ENCODE data around the gene PLD1. TPM values are rescaled to one million over a fixed set of nuclear protein-coding genes. Genes with fewer than 3 reads are reported as not detected.
"Not testable (repeated sequence)": the region's sequence is repeated elsewhere in the genome, so short reads cannot be mapped to it uniquely, and the experiment has no call there.

The PLD1 gene
- polyA plus RNA-seq, 4 donors: 35.9 to 99.1 (median 72.1) TPM

- DNase-seq (no peak), FAIRE-seq (no peak)
- H3K4me1 ChIP-seq (ENCODE audit: control insufficient read depth in 3 of 3, insufficient read depth in 2 of 3, low read depth in 1 of 3, low read length in 2 of 3): peaks cover 0 to 18% (median 4%) of the 10 kb centered on the region in 3 donors
- peaks cover 0 to 8% of the 10 kb centered on the region in 2 donors for H3K9me3 ChIP-seq (ENCODE audit: control insufficient read depth in 2 of 2, insufficient read depth in 1 of 2, low read depth in 1 of 2, low read length in 1 of 2)
- H3K36me3 ChIP-seq (ENCODE audit: control insufficient read depth in 3 of 3, insufficient read depth in 2 of 3, low read depth in 1 of 3, low read length in 3 of 3): peaks cover 0 to 27% (median 16%) of the 10 kb centered on the region in 3 donors
- H3K27me3 ChIP-seq (ENCODE audit: control insufficient read depth in 3 of 3, insufficient read depth in 3 of 3, low read length in 3 of 3): no peaks in the 10 kb centered on the region
- 65 to 89% (median 70%) methylated on average over 5 of the region's 5 CpGs for WGBS, 3 donors
- H3K27ac ChIP-seq (ENCODE audit: low read depth in 1 of 3, low read length in 2 of 3): no peak overlapping the region
- no peak overlapping the region for H3K4me3 ChIP-seq (ENCODE audit: low read depth in 1 of 3, low read length in 3 of 3)
These were observed 110.7 kb downstream of the PLD1 start for GRCh38 chr3:171699601-171700000.

- no peak for FAIRE-seq
- Histone ChIP-seq H3K27ac (ENCODE audit: low read depth in 1 of 3, low read length in 2 of 3) (peak overlapping the region in 1 of 3 donors; percentile 30), H3K27me3 (ENCODE audit: control insufficient read depth in 3 of 3, insufficient read depth in 3 of 3, low read length in 3 of 3) (no peaks in the 10 kb centered on the region), H3K4me1 (ENCODE audit: control insufficient read depth in 3 of 3, insufficient read depth in 2 of 3, low read depth in 1 of 3, low read length in 2 of 3) (peaks cover 0 to 22% (median 4%) of the 10 kb centered on the region in 3 donors), H3K9me3 (ENCODE audit: control insufficient read depth in 2 of 2, insufficient read depth in 1 of 2, low read depth in 1 of 2, low read length in 1 of 2) (no peaks in the 10 kb centered on the region), H3K4me3 (ENCODE audit: low read depth in 1 of 3, low read length in 3 of 3) (no peak overlapping the region), H3K36me3 (ENCODE audit: control insufficient read depth in 3 of 3, insufficient read depth in 2 of 3, low read depth in 1 of 3, low read length in 3 of 3) (peaks cover 0 to 28% (median 10%) of the 10 kb centered on the region in 3 donors)
- no peak for DNase-seq
- WGBS, 3 donors: 52 to 77% (median 69%) methylated on average over 6 of the region's 6 CpGs
These were observed 113.5 kb downstream of the PLD1 start for GRCh38 chr3:171696805-171697204.

DNA sequence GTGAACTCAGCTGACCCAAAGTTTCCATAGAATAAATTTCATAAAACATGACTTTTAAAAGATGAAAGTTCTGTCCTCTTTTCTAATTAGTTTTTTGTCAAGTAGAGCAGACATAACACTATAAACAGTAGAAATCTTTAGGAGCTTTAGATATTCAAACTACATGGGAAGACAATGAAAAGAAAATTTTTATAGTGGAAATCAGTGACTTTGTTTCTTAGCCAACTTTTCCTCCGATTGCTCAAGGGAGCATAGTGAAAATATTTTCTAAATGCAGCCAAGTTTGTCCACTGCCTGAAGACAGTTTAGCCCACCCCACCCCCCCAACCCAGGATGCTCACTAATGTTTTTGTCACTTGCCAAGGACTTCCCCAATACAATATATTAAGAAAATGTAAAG is 114.9 kb downstream of the PLD1 start:
- FAIRE-seq (no peak), DNase-seq (no peak)
- Histone ChIP-seq H3K4me1 (ENCODE audit: control insufficient read depth in 3 of 3, insufficient read depth in 2 of 3, low read depth in 1 of 3, low read length in 2 of 3) (peaks cover 0 to 22% (median 4%) of the 10 kb centered on the region in 3 donors), H3K9me3 (ENCODE audit: control insufficient read depth in 2 of 2, insufficient read depth in 1 of 2, low read depth in 1 of 2, low read length in 1 of 2) (no peaks in the 10 kb centered on the region), H3K36me3 (ENCODE audit: control insufficient read depth in 3 of 3, insufficient read depth in 2 of 3, low read depth in 1 of 3, low read length in 3 of 3) (peaks cover 2 to 28% (median 6%) of the 10 kb centered on the region in 3 donors), H3K4me3 (ENCODE audit: low read depth in 1 of 3, low read length in 3 of 3) (no peak overlapping the region), H3K27me3 (ENCODE audit: control insufficient read depth in 3 of 3, insufficient read depth in 3 of 3, low read length in 3 of 3) (no peaks in the 10 kb centered on the region), H3K27ac (ENCODE audit: low read depth in 1 of 3, low read length in 2 of 3) (peak overlapping the region in 2 of 3 donors; percentile 34 to 58)
- WGBS, 3 donors: 43 to 80% (median 72%) methylated on average over 1 of the region's 1 CpG

- DNase-seq (peak; percentile 36 to 73), FAIRE-seq (no peak)
- H3K27ac ChIP-seq (ENCODE audit: low read depth in 1 of 3, low read length in 2 of 3): peak overlapping the region in 1 of 3 donors; percentile 34
These were observed 115.4 kb downstream of the PLD1 start for GRCh38 chr3:171694888-171695287.

DNA sequence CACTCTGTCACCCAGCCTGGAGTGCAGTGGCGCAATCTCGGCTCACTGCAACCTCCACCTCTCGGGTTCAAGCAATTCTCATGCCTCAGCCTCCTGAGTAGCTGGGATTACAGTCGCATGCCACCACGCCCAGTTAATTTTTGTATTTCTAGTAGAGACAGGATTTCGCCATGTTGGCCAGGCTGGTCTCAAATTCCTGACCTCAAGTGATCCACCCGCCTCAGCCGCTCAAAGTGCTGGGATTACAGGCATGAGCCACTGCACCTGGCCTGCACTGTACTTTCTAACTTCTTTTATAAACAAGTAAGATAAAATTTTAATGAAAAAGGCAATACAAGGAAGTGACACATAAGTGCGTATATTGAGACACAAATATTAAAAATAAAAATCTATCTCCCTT is 117.7 kb downstream of the PLD1 start:
- not testable (repeated sequence) for FAIRE-seq; DNase-seq; H3K4me3 ChIP-seq (ENCODE audit: low read depth in 1 of 3, low read length in 3 of 3); H3K27ac ChIP-seq (ENCODE audit: low read depth in 1 of 3, low read length in 2 of 3); H3K9me3 ChIP-seq (ENCODE audit: control insufficient read depth in 2 of 2, insufficient read depth in 1 of 2, low read depth in 1 of 2, low read length in 1 of 2); H3K27me3 ChIP-seq (ENCODE audit: control insufficient read depth in 3 of 3, insufficient read depth in 3 of 3, low read length in 3 of 3)
- H3K36me3 ChIP-seq (ENCODE audit: control insufficient read depth in 3 of 3, insufficient read depth in 2 of 3, low read depth in 1 of 3, low read length in 3 of 3): peaks cover under 1 to 23% (median 2%) of the 10 kb centered on the region in 3 donors
- H3K4me1 ChIP-seq (ENCODE audit: control insufficient read depth in 3 of 3, insufficient read depth in 2 of 3, low read depth in 1 of 3, low read length in 2 of 3): peaks cover 0 to 22% (median 4%) of the 10 kb centered on the region in 3 donors
- WGBS, 3 donors: 89 to 94% (median 91%) methylated on average over 9 of the region's 9 CpGs

More at GRCh38 chr3:171694888-171695287, 115.4 kb downstream of the PLD1 start:
- peaks cover 0 to 22% (median 4%) of the 10 kb centered on the region in 3 donors for H3K4me1 ChIP-seq (ENCODE audit: control insufficient read depth in 3 of 3, insufficient read depth in 2 of 3, low read depth in 1 of 3, low read length in 2 of 3)
- no peaks in the 10 kb centered on the region for H3K27me3 ChIP-seq (ENCODE audit: control insufficient read depth in 3 of 3, insufficient read depth in 3 of 3, low read length in 3 of 3)
- no peaks in the 10 kb centered on the region for H3K9me3 ChIP-seq (ENCODE audit: control insufficient read depth in 2 of 2, insufficient read depth in 1 of 2, low read depth in 1 of 2, low read length in 1 of 2)
- WGBS, 3 donors: 9 to 75% (median 56%) methylated on average over 1 of the region's 1 CpG
- peaks cover 2 to 25% (median 3%) of the 10 kb centered on the region in 3 donors for H3K36me3 ChIP-seq (ENCODE audit: control insufficient read depth in 3 of 3, insufficient read depth in 2 of 3, low read depth in 1 of 3, low read length in 3 of 3)
- H3K4me3 ChIP-seq (ENCODE audit: low read depth in 1 of 3, low read length in 3 of 3): no peak overlapping the region

DNA sequence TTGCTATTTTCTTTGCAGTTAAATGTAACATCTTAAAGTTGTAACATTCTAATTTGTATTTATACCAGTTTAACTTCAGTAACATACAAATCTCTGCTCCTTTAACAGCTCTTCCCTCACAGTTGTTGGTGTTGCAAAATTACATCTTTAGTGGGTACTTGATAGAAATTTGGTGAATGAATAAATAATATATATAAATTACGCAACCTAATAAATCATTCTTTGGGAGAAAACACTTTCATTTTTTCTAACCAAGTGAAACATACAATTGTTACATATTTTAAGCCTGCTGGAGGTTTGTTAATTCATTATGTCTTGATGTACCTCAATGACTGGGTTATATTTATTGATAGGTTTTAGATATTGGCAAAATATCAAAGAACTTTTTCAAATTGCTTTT is 118.8 kb downstream of the PLD1 start:
- H3K27ac ChIP-seq (ENCODE audit: low read depth in 1 of 3, low read length in 2 of 3): no peak overlapping the region
- FAIRE-seq (no peak), DNase-seq (no peak)
- no peaks in the 10 kb centered on the region for H3K9me3 ChIP-seq (ENCODE audit: control insufficient read depth in 2 of 2, insufficient read depth in 1 of 2, low read depth in 1 of 2, low read length in 1 of 2)
- 90 to 100% (median 94%) methylated on average over 1 of the region's 1 CpG for whole genome bisulfite sequencing, 3 donors
- peaks cover 0 to 17% (median 2%) of the 10 kb centered on the region in 3 donors for H3K4me1 ChIP-seq (ENCODE audit: control insufficient read depth in 3 of 3, insufficient read depth in 2 of 3, low read depth in 1 of 3, low read length in 2 of 3)
- no peak overlapping the region for H3K4me3 ChIP-seq (ENCODE audit: low read depth in 1 of 3, low read length in 3 of 3)
- peaks cover 3 to 16% (median 4%) of the 10 kb centered on the region in 3 donors for H3K36me3 ChIP-seq (ENCODE audit: control insufficient read depth in 3 of 3, insufficient read depth in 2 of 3, low read depth in 1 of 3, low read length in 3 of 3)
- no peaks in the 10 kb centered on the region for H3K27me3 ChIP-seq (ENCODE audit: control insufficient read depth in 3 of 3, insufficient read depth in 3 of 3, low read length in 3 of 3)

DNA sequence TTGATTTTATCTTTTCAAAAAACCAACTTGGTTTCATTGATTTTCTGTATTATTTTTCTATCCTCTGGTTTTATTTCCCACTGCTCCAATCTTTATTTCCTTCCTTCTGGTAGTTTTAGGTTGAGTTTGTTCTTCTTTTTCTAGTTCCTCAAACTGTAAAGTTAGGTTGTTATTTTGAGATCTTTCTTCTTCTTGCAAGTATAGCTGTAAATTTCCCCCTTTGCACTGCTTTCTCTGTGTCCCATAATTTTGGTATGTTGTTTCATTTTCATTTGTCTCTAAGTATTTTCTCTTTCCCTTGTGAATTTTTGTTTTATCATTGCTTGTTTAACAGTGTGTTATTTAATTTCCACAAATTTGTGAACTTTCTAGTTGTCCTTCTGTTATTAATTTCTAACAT is 120.0 kb downstream of the PLD1 start:
- FAIRE-seq: no peak
- Histone ChIP-seq H3K4me1 (ENCODE audit: control insufficient read depth in 3 of 3, insufficient read depth in 2 of 3, low read depth in 1 of 3, low read length in 2 of 3) (peaks cover 0 to 10% (median 0%) of the 10 kb centered on the region in 3 donors), H3K9me3 (ENCODE audit: control insufficient read depth in 2 of 2, insufficient read depth in 1 of 2, low read depth in 1 of 2, low read length in 1 of 2) (no peaks in the 10 kb centered on the region), H3K27me3 (ENCODE audit: control insufficient read depth in 3 of 3, insufficient read depth in 3 of 3, low read length in 3 of 3) (no peaks in the 10 kb centered on the region), H3K4me3 (ENCODE audit: low read depth in 1 of 3, low read length in 3 of 3) (no peak overlapping the region), H3K36me3 (ENCODE audit: control insufficient read depth in 3 of 3, insufficient read depth in 2 of 3, low read depth in 1 of 3, low read length in 3 of 3) (peaks cover 5 to 20% (median 7%) of the 10 kb centered on the region in 3 donors), H3K27ac (ENCODE audit: low read depth in 1 of 3, low read length in 2 of 3) (no peak overlapping the region)
- no peak for DNase-seq

- no peak for DNase-seq
- no peaks in the 10 kb centered on the region for H3K27me3 ChIP-seq (ENCODE audit: control insufficient read depth in 3 of 3, insufficient read depth in 3 of 3, low read length in 3 of 3)
- H3K4me3 ChIP-seq (ENCODE audit: low read depth in 1 of 3, low read length in 3 of 3): no peak overlapping the region
- H3K27ac ChIP-seq (ENCODE audit: low read depth in 1 of 3, low read length in 2 of 3): no peak overlapping the region
- 83 to 91% (median 88%) methylated on average over 8 of the region's 8 CpGs for WGBS, 3 donors
- peaks cover 5 to 26% (median 7%) of the 10 kb centered on the region in 3 donors for H3K36me3 ChIP-seq (ENCODE audit: control insufficient read depth in 3 of 3, insufficient read depth in 2 of 3, low read depth in 1 of 3, low read length in 3 of 3)
- no peak for FAIRE-seq
- H3K9me3 ChIP-seq (ENCODE audit: control insufficient read depth in 2 of 2, insufficient read depth in 1 of 2, low read depth in 1 of 2, low read length in 1 of 2): no peaks in the 10 kb centered on the region
- H3K4me1 ChIP-seq (ENCODE audit: control insufficient read depth in 3 of 3, insufficient read depth in 2 of 3, low read depth in 1 of 3, low read length in 2 of 3): peaks cover 0 to 17% (median 4%) of the 10 kb centered on the region in 3 donors
These were observed 121.7 kb downstream of the PLD1 start for GRCh38 chr3:171688593-171688992.

DNA sequence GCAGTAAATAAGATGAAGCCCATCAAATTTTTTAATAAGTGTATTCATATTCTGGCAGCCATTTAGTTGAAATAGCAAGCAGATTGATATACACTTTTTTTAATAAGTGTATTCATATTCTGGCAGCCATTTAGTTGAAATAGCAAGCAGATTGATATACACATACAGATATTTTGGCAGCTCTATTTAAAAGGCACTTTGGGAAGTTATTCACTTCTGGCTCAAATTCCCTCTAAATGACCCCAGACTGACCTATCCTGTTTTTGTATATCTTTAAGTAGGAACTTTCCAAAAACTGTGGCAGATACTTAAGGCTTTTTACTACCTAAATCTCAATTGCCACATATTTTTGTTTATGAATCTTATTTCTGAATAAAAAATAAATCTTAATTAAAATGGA is 122.3 kb downstream of the PLD1 start:
- DNase-seq (no peak), FAIRE-seq (no peak)
- Histone ChIP-seq H3K27ac (ENCODE audit: low read depth in 1 of 3, low read length in 2 of 3) (no peak overlapping the region), H3K27me3 (ENCODE audit: control insufficient read depth in 3 of 3, insufficient read depth in 3 of 3, low read length in 3 of 3) (no peaks in the 10 kb centered on the region), H3K36me3 (ENCODE audit: control insufficient read depth in 3 of 3, insufficient read depth in 2 of 3, low read depth in 1 of 3, low read length in 3 of 3) (peaks cover 7 to 23% (median 7%) of the 10 kb centered on the region in 3 donors), H3K4me3 (ENCODE audit: low read depth in 1 of 3, low read length in 3 of 3) (no peak overlapping the region), H3K9me3 (ENCODE audit: control insufficient read depth in 2 of 2, insufficient read depth in 1 of 2, low read depth in 1 of 2, low read length in 1 of 2) (no peaks in the 10 kb centered on the region), H3K4me1 (ENCODE audit: control insufficient read depth in 3 of 3, insufficient read depth in 2 of 3, low read depth in 1 of 3, low read length in 2 of 3) (peaks cover 0 to 23% (median 8%) of the 10 kb centered on the region in 3 donors)

All from small intestine (tissue), 7 donors.